DOHH2 (cell line): ENCODE measurements around the gene TMEM86A.

Experiments
- H3F3A ChIP-seq: fragments of 200-600 bp; sonication (generic), shearing (Covaris generic); 2 replicates; pipeline ENCODE4 v1.6.0; 2016; ENCODE audit warnings: antibody characterized with exemption, mild to moderate bottlenecking; ENCODE audit not compliant: control insufficient read depth, insufficient read depth
- H3K27ac ChIP-seq: fragments of 200-600 bp; sonication (generic); 2 replicates; pipeline ENCODE4 v1.5.1; 2014; ENCODE audit warnings: low read depth, mild to moderate bottlenecking, low read length, moderate library complexity
- H3K27me3 ChIP-seq: fragments of 200-600 bp; sonication (generic); 2 replicates; pipeline ENCODE4 v1.6.1; 2014; ENCODE audit warnings: mild to moderate bottlenecking, low read length, mixed read lengths; ENCODE audit not compliant: control insufficient read depth
- H3K36me3 ChIP-seq: fragments of 200-600 bp; sonication (generic); 2 replicates; pipeline ENCODE4 v1.6.1; 2014; ENCODE audit warnings: mild to moderate bottlenecking, low read length, moderate library complexity, mixed read lengths; ENCODE audit not compliant: control insufficient read depth
- H3K4me1 ChIP-seq: fragments of 200-600 bp; sonication (generic); 2 replicates; pipeline ENCODE4 v1.6.1; 2014; ENCODE audit warnings: mild to moderate bottlenecking, low read length, mixed read lengths; ENCODE audit not compliant: control insufficient read depth
- H3K4me2 ChIP-seq: fragments of 200-600 bp; sonication (generic); 2 replicates; pipeline ENCODE4 v1.6.0; 2014; ENCODE audit warnings: mild to moderate bottlenecking, low read length, moderate library complexity
- H3K4me3 ChIP-seq: fragments of 200-600 bp; sonication (generic); 2 replicates; pipeline ENCODE4 v1.5.1; 2014; ENCODE audit warnings: mild to moderate bottlenecking, low read length, mixed read lengths
- H3K79me2 ChIP-seq: fragments of 200-600 bp; sonication (generic); 2 replicates; pipeline ENCODE4 v1.6.1; 2014; ENCODE audit warnings: mild to moderate bottlenecking, low read length, mixed read lengths; ENCODE audit not compliant: control insufficient read depth
- H3K9me2 ChIP-seq: fragments of 200-600 bp; sonication (generic); replicated peaks from 2 replicates; pipeline ENCODE4 v1.6.1; 2014; ENCODE audit warnings: mild to moderate bottlenecking, low read length, mixed read lengths; ENCODE audit not compliant: control insufficient read depth
- H3K9me3 ChIP-seq: fragments of 200-600 bp; sonication (generic); 2 replicates; pipeline ENCODE4 v1.6.1; 2014; ENCODE audit warnings: antibody characterized with exemption, low read length, mixed read lengths; ENCODE audit not compliant: control insufficient read depth, insufficient read depth
- H4K20me1 ChIP-seq: fragments of 200-600 bp; sonication (generic); 2 replicates; pipeline ENCODE4 v1.6.0; 2014; ENCODE audit warnings: low read depth, mild to moderate bottlenecking, antibody characterized with exemption, low read length, moderate library complexity; ENCODE audit not compliant: control insufficient read depth, insufficient read depth
- EZH2phosphoT487 ChIP-seq: fragments of 200-600 bp; sonication (generic); IDR thresholded peaks from 2 replicates; pipeline ENCODE4 v1.6.1; 2017; ENCODE audit warnings: borderline replicate concordance, mild to moderate bottlenecking, antibody characterized with exemption, low read length, moderate library complexity, mixed read lengths
- TF ChIP-seq, protein P1 (sequence below): fragments of 200-600 bp; sonication (generic); IDR thresholded peaks from one replicate; pipeline ENCODE4 v1.5.1; 2014; ENCODE audit warnings: antibody characterized with exemption, mild to moderate bottlenecking, low read depth, low read length; ENCODE audit not compliant: poor library complexity, severe bottlenecking

The TMEM86A gene

GRCh38 chr11:18707811-18708340 is 9.3 kb downstream of the TMEM86A start:
- Histone ChIP-seq H3K9me2 (no peaks in the 10 kb centered on the region), H3K27me3 (peaks cover 29% of the 10 kb centered on the region), H3K36me3 (no peaks in the 10 kb centered on the region), H3K4me2 (no peak overlapping the region), H3K27ac (no peak overlapping the region), H4K20me1 (no peaks in the 10 kb centered on the region), H3K4me3 (no peak overlapping the region), H3K9me3 (no peaks in the 10 kb centered on the region), H3K79me2 (no peaks in the 10 kb centered on the region), H3F3A (no peaks in the 10 kb centered on the region; the same call in 1 of the 2 replicates), H3K4me1 (peaks cover 14% of the 10 kb centered on the region)
- TF ChIP-seq, protein P1, sequence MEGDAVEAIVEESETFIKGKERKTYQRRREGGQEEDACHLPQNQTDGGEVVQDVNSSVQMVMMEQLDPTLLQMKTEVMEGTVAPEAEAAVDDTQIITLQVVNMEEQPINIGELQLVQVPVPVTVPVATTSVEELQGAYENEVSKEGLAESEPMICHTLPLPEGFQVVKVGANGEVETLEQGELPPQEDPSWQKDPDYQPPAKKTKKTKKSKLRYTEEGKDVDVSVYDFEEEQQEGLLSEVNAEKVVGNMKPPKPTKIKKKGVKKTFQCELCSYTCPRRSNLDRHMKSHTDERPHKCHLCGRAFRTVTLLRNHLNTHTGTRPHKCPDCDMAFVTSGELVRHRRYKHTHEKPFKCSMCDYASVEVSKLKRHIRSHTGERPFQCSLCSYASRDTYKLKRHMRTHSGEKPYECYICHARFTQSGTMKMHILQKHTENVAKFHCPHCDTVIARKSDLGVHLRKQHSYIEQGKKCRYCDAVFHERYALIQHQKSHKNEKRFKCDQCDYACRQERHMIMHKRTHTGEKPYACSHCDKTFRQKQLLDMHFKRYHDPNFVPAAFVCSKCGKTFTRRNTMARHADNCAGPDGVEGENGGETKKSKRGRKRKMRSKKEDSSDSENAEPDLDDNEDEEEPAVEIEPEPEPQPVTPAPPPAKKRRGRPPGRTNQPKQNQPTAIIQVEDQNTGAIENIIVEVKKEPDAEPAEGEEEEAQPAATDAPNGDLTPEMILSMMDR, result no peak
- no peak for TF ChIP-seq EZH2phosphoT487

DNA sequence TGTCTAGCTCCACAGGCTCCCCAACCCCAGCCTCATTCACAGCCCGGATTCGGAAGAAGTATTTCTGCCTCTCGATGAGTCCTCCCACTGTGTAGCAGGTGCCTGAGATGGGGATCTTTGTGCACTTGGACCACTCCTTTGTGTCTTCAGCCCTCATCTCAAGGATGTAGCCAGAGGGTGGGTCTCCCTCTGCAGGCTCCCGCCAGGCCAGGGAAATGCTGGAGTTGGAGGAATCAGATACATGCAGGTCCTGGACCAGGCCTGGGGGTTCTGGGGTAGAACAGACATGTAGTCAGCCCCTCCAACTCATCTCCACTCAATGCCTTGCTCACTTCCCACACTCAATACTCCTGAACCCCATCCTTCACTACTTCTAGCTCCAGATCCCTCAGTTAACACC is 10.8 kb downstream of the TMEM86A start:
- H3K4me3 ChIP-seq, result no peak overlapping the region

GRCh38 chr11:18710545-18710944 is 12.0 kb downstream of the TMEM86A start:
- H3K27ac ChIP-seq, result no peak overlapping the region
- H3K4me1 ChIP-seq, result peaks cover 14% of the 10 kb centered on the region
- no peak overlapping the region for H3K4me2 ChIP-seq
- H3K4me3 ChIP-seq, result no peak overlapping the region
- H3K9me2 ChIP-seq, result no peaks in the 10 kb centered on the region
- peaks cover 32% of the 10 kb centered on the region for H3K27me3 ChIP-seq
- H3K36me3 ChIP-seq, result no peaks in the 10 kb centered on the region
- TF ChIP-seq, protein P1, result no peak
- TF ChIP-seq EZH2phosphoT487, result no peak
- H4K20me1 ChIP-seq, result no peaks in the 10 kb centered on the region
- no peaks in the 10 kb centered on the region for H3K9me3 ChIP-seq
- H3K79me2 ChIP-seq, result no peaks in the 10 kb centered on the region
- H3F3A ChIP-seq, result no peaks in the 10 kb centered on the region; the same call in 1 of the 2 replicates

More for the DNA sequence above, 10.8 kb downstream of the TMEM86A start:
- Histone ChIP-seq H3K27me3 (peaks cover 29% of the 10 kb centered on the region), H3K4me2 (no peak overlapping the region), H3K9me3 (no peaks in the 10 kb centered on the region), H3K79me2 (no peaks in the 10 kb centered on the region), H3K4me1 (peaks cover 14% of the 10 kb centered on the region), H3K36me3 (no peaks in the 10 kb centered on the region), H4K20me1 (no peaks in the 10 kb centered on the region), H3F3A (no peaks in the 10 kb centered on the region; the same call in 1 of the 2 replicates), H3K27ac (no peak overlapping the region), H3K9me2 (no peaks in the 10 kb centered on the region)
- TF ChIP-seq, protein P1, result no peak
- no peak for TF ChIP-seq EZH2phosphoT487
